Thyroid gland (tissue), 4 donors: ENCODE measurements around the gene SSTR4. TPM values are rescaled to one million over a fixed set of nuclear protein-coding genes. Genes with fewer than 3 reads are reported as not detected.

Experiments used
- DNase-seq, 2 donors: peaks; one replicate each; pipeline ENCODE4 v3.0.0-alpha.2; 2019
- H3K27ac ChIP-seq, 3 donors: fragments of 200-600 bp; sonication (generic); 1 replicate in 2 of 3; 2 replicates in 1 of 3; pipeline ENCODE4 v1.5.1; 2016 to 2019; ENCODE audit warnings: mild to moderate bottlenecking in 1 of 3, moderate library complexity in 1 of 3
- H3K27me3 ChIP-seq: fragments of 200-600 bp; sonication (generic); one replicate; pipeline ENCODE4 v1.5.1; 2019
- H3K36me3 ChIP-seq, 2 donors: fragments of 200-600 bp; sonication (generic); one replicate each; pipeline ENCODE4 v1.5.1; 2016 to 2019
- H3K4me1 ChIP-seq, 2 donors: fragments of 200-600 bp; sonication (generic); one replicate each; pipeline ENCODE4 v1.5.1; 2017 to 2019
- H3K4me3 ChIP-seq, 3 donors: fragments of 200-600 bp; sonication (generic); replicated peaks in 1 of 3; 1 replicate in 2 of 3; 2 replicates in 1 of 3; pipeline ENCODE4 v1.5.1; 2016; ENCODE audit warnings: mild to moderate bottlenecking in 1 of 3
- H3K9me3 ChIP-seq: fragments of 200-600 bp; sonication (generic); one replicate; pipeline ENCODE4 v1.5.1; 2017
- POLR2A ChIP-seq, 2 donors: fragments of 450-650 bp; IDR thresholded peaks; one replicate each; pipeline ENCODE4 v1.6.1; 2017; ENCODE audit warnings: antibody characterized with exemption in 2 of 2, mild to moderate bottlenecking in 2 of 2, moderate library complexity in 1 of 2
- WGBS, 2 donors: methylation state at CpG; one replicate each; pipeline ENCODE4 v1.1.5; 2017; 5-methylcytosine and 5-hydroxymethylcytosine counted together
- intact Hi-C: fragments of 100-400 bp; cut with DNase I; formaldehyde crosslinking; loops from one replicate; pipeline ENCODE4 v1.15.1; 2023
- total RNA-seq, 4 donors: library from RNA; depleted of rRNA; stranded (reverse); fragments of >200 nt; gene quantifications; one replicate each; pipeline ENCODE4 v1.2.3, GENCODE V29; 2016
- TF ChIP-seq, protein P1 (sequence below), 6 experiments: fragments of 200-600 bp in 3 of 6; fragments of 450-650 bp in 3 of 6; sonication (generic) in 3 of 6; IDR thresholded peaks; one replicate each; pipeline ENCODE4 v1.5.1; 2016 to 2019; ENCODE audit warnings: antibody characterized with exemption in 6 of 6, mild to moderate bottlenecking in 2 of 6, inconsistent platforms in 1 of 6, moderate library complexity in 1 of 6

SSTR4 gene
- total RNA-seq, 4 donors from 2014 or later = not detected

DNA sequence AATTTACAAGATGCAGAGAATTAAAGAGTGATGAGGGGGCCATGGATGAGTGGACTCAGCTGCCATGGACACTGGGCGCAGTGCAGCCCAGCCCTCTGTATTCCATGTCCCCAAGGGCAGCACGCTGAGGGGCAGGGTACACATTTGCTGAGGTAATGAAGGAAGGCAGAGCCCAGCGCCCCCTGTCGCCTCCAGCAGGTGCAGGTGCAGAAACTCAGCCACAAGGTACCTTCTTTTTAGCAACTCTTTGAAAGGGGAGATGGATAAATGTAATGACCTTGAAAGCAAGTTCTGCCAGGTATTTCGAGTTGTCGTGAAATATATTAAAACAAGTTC is 43.9 kb downstream of the SSTR4 start:
- 63 to 67% methylated on average over 6 of the region's 6 CpGs for WGBS, 2 donors
- no peak for DNase-seq
- H3K27ac ChIP-seq = no peak overlapping the region
- H3K4me1 ChIP-seq = no peaks in the 10 kb centered on the region
- no peak overlapping the region for H3K4me3 ChIP-seq
- H3K36me3 ChIP-seq = no peaks in the 10 kb centered on the region
- TF ChIP-seq, protein P1, sequence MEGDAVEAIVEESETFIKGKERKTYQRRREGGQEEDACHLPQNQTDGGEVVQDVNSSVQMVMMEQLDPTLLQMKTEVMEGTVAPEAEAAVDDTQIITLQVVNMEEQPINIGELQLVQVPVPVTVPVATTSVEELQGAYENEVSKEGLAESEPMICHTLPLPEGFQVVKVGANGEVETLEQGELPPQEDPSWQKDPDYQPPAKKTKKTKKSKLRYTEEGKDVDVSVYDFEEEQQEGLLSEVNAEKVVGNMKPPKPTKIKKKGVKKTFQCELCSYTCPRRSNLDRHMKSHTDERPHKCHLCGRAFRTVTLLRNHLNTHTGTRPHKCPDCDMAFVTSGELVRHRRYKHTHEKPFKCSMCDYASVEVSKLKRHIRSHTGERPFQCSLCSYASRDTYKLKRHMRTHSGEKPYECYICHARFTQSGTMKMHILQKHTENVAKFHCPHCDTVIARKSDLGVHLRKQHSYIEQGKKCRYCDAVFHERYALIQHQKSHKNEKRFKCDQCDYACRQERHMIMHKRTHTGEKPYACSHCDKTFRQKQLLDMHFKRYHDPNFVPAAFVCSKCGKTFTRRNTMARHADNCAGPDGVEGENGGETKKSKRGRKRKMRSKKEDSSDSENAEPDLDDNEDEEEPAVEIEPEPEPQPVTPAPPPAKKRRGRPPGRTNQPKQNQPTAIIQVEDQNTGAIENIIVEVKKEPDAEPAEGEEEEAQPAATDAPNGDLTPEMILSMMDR (IDR thresholded peaks at IDR 0.05) = no peak
- TF ChIP-seq POLR2A (IDR thresholded peaks at IDR 0.05) = no peak
- H3K9me3 ChIP-seq = no peaks in the 10 kb centered on the region
- no peaks in the 10 kb centered on the region for H3K27me3 ChIP-seq
- intact Hi-C loops = no loop called here

DNA sequence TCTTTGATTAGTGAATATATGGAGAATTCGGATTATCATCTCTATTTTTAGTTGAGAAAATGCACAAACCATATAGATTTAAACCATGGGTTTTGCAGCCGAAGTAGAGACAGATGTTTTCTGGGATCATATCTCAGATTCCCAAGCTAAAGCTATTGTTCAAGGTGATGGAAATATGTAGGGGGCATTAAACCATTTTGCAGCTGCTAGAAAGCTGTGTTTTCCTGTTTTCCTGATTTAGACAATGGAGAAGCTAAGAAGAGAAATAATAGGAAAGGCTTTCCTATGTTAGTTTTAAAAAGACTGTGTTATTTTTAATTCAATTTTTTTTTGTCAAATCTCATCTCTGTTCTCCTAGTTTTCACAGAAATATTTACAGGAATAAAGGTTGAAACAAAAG is 44.8 kb downstream of the SSTR4 start:
- 72 to 79% methylated on average over 2 of the region's 2 CpGs for WGBS, 2 donors
- no peak overlapping the region for H3K4me3 ChIP-seq
- DNase-seq = no peak
- TF ChIP-seq, protein P1 (IDR thresholded peaks at IDR 0.05) = no peak
- no peaks in the 10 kb centered on the region for H3K36me3 ChIP-seq
- no peak overlapping the region for H3K27ac ChIP-seq
- intact Hi-C loops = no loop called here
- H3K27me3 ChIP-seq = no peaks in the 10 kb centered on the region
- H3K4me1 ChIP-seq = no peaks in the 10 kb centered on the region
- H3K9me3 ChIP-seq = no peaks in the 10 kb centered on the region

DNA sequence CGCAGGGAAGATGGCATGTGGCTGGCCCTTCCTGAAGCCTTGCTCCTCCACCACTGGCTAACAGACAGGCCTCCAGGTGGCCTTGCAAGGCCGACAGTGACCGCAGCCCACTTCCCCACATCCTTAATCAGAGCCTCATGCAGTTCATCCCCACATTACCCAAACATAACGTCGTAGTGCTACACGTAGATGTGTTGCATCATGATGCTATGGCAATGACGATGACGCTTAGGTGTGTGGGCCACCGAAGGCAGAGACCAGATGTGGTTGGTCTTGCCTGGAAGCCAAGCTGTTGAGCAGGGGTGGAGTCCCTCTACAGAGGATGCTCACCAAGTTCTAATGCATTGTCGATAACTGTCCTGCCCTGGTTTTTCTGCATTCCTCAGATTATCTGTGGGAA is 45.4 kb downstream of the SSTR4 start:
- intact Hi-C loops = no loop called here
- Histone ChIP-seq H3K36me3 (no peaks in the 10 kb centered on the region), H3K4me3 (no peak overlapping the region), H3K27me3 (no peaks in the 10 kb centered on the region), H3K9me3 (no peaks in the 10 kb centered on the region), H3K27ac (no peak overlapping the region), H3K4me1 (no peaks in the 10 kb centered on the region)
- no peak for DNase-seq
- no peak for TF ChIP-seq POLR2A (IDR thresholded peaks at IDR 0.05)
- WGBS, 2 donors = 82 to 89% methylated on average over 10 of the region's 10 CpGs

DNA sequence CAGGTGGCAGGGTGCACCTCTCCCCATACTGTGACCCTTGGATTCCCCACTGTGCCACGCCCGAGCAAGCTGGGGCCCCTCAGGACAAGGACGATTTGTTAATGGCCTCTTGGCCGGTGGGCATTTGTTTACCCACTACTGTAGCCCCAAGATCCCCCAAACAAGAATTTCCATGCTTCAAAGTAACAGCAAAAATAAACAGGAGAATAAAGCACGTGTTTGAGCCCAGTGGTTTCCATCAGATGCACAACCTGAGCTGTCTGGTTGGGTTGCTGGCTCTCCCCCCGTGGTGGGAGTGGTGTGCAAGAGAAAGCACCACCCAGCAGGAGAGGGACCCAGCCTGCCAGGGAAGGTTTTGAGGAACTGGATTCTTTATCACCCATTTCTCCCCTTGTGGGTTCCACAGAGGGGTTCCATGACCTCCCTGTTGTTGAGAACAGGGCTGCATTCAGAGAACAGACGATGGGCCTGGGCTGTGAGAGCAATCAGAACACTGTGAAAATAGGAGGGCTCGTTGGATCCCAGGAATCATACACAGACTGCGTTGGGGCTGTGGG is 46.2 kb downstream of the SSTR4 start:
- DNase-seq = no peak
- no peaks in the 10 kb centered on the region for H3K9me3 ChIP-seq
- 64 to 83% methylated on average over 9 of the region's 9 CpGs for WGBS, 2 donors
- H3K36me3 ChIP-seq = no peaks in the 10 kb centered on the region
- TF ChIP-seq POLR2A (IDR thresholded peaks at IDR 0.05) = no peak
- intact Hi-C loops = no loop called here
- no peak overlapping the region for H3K4me3 ChIP-seq
- H3K4me1 ChIP-seq = peaks cover 0 to 2% of the 10 kb centered on the region in 2 donors
- H3K27me3 ChIP-seq = no peaks in the 10 kb centered on the region
- H3K27ac ChIP-seq = peak overlapping the region in 1 of 3 donors; percentile 49

DNA sequence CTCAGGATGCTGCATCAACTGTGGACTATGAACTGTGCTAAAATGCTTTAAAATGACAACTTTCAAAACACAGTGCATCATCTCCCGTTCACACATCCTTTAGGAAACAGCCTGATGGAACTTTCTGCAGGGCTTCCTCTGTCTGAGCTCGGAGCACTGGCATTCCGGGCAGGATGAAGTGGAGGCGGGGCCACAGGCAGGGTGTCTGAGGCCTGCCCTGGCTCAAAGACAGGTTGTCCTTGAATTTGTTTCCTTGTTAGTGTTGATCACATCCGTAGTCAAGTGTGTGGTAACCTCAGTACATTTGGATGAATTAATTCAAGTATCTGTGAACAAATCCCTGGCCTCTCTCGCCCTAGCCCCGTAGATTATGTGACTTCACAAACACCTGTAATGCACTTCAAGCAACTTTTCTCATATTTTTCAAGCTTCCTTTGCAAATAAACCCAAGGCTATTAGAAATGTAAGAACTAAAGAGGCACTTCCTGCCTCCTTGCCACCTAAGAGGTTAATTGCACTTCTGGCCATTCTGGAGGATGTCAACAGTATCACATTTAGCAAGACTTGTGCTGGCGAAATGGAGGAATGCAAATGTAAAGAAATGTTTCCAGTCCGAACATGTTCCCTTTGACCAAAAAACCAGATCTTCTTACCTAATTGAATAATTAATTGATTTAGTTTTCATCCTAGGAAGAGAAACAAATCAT is 47.9 kb downstream of the SSTR4 start:
- Histone ChIP-seq H3K4me1 (peaks cover 0 to 12% of the 10 kb centered on the region in 2 donors), H3K9me3 (no peaks in the 10 kb centered on the region), H3K27me3 (no peaks in the 10 kb centered on the region), H3K27ac (peak overlapping the region; percentile 77 to 85 (median 81)), H3K36me3 (no peaks in the 10 kb centered on the region), H3K4me3 (peak overlapping the region in 1 of 3 donors; percentile 26)
- TF ChIP-seq, protein P1 (IDR thresholded peaks at IDR 0.05) = no peak
- no peak for TF ChIP-seq POLR2A (IDR thresholded peaks at IDR 0.05)
- 47 to 64% methylated on average over 8 to 9 of the region's 9 CpGs for WGBS, 2 donors
- DNase-seq = peak; percentile 30 to 31
- intact Hi-C loops = no loop called here

DNA sequence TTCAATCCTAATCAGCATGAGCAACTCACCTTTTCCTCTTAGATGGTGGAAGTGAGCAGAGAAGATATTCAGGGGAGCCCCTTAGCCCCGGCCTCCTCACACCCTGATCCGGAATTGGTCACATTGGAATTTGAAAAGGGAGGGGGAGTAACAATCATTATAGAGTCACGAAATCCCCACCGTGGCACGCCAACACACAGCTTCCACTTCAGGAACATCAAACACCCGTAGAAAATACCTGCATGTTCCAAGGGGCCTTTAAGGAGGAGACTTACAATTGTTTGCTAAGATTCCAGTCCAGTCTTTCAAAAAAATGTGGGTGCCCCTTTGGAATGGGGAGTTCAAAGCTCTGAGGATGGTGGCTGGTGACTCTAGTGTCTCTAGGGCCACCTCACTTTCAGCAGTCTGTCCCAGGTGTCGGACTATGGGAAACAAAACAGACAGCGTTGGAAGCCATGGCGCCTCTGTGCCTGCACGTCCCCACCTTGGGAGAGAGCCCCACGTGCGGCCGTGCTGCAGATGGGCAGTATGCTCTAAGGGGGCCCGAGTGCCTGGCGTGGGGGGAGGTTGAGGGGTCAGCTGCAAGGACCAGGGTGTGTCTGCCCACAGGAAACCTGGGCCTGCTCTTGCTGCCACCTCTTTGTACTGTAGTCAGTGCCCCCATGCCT is 48.6 kb downstream of the SSTR4 start:
- intact Hi-C loops = no loop called here
- Histone ChIP-seq H3K27ac (peak overlapping the region; percentile 77 to 85 (median 81)), H3K27me3 (no peaks in the 10 kb centered on the region), H3K4me1 (peaks cover 0 to 12% of the 10 kb centered on the region in 2 donors), H3K4me3 (peak overlapping the region in 1 of 3 donors; percentile 26), H3K9me3 (no peaks in the 10 kb centered on the region), H3K36me3 (no peaks in the 10 kb centered on the region)
- no peak for DNase-seq
- TF ChIP-seq, protein P1 (IDR thresholded peaks at IDR 0.05) = no peak
- no peak for TF ChIP-seq POLR2A (IDR thresholded peaks at IDR 0.05)
- 59 to 74% methylated on average over 10 to 15 of the region's 15 CpGs for WGBS, 2 donors
